ENCODE data around the gene KCNH1.

KCNH1 gene

DNA sequence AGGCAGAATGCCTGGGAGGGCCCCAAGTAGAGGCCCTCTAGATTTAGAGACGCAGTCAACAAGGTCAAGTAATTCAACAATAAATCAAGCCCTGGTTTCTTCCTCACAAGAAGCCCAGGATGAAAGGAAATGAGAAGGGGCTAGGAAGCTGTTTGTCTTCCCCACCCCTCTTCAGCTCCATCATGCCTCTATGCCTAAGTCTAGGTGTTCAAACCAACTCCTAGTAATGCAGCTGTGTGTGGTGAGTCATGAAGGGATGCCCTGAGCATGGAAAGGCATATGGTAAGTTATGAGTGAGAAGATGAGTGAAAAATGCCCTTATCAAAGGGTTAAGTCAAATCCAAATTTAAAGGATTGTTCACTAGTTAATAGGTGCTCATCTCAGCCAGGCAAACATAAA, 339.5 kb downstream of the KCNH1 start:
- H3K4me3 ChIP-seq (IDR thresholded peaks at IDR 0.05; ENCODE audit: insufficient read depth, low read depth, low read length), result no peak overlapping the region
- no peaks in the 10 kb centered on the region for H3K79me2 ChIP-seq (ENCODE audit: insufficient read depth, low read depth)
- no peaks in the 10 kb centered on the region for H3K27me3 ChIP-seq (ENCODE audit: insufficient read depth, low read depth)
- H2AFZ ChIP-seq (ENCODE audit: low read depth), result no peak overlapping the region
- H3K4me1 ChIP-seq (ENCODE audit: low read depth, poor library complexity, severe bottlenecking), result no peaks in the 10 kb centered on the region
- H3K36me3 ChIP-seq (ENCODE audit: insufficient read depth), result no peaks in the 10 kb centered on the region
- no peak overlapping the region for H3K4me2 ChIP-seq
- TF ChIP-seq, protein P1, sequence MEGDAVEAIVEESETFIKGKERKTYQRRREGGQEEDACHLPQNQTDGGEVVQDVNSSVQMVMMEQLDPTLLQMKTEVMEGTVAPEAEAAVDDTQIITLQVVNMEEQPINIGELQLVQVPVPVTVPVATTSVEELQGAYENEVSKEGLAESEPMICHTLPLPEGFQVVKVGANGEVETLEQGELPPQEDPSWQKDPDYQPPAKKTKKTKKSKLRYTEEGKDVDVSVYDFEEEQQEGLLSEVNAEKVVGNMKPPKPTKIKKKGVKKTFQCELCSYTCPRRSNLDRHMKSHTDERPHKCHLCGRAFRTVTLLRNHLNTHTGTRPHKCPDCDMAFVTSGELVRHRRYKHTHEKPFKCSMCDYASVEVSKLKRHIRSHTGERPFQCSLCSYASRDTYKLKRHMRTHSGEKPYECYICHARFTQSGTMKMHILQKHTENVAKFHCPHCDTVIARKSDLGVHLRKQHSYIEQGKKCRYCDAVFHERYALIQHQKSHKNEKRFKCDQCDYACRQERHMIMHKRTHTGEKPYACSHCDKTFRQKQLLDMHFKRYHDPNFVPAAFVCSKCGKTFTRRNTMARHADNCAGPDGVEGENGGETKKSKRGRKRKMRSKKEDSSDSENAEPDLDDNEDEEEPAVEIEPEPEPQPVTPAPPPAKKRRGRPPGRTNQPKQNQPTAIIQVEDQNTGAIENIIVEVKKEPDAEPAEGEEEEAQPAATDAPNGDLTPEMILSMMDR (conservative IDR thresholded peaks at IDR 0.05; ENCODE audit: low read depth, low read length), result no peak
- H4K20me1 ChIP-seq (ENCODE audit: insufficient read depth), result no peaks in the 10 kb centered on the region
- no peak overlapping the region for H3K9ac ChIP-seq
- H3K27ac ChIP-seq, result no peak overlapping the region

DNA sequence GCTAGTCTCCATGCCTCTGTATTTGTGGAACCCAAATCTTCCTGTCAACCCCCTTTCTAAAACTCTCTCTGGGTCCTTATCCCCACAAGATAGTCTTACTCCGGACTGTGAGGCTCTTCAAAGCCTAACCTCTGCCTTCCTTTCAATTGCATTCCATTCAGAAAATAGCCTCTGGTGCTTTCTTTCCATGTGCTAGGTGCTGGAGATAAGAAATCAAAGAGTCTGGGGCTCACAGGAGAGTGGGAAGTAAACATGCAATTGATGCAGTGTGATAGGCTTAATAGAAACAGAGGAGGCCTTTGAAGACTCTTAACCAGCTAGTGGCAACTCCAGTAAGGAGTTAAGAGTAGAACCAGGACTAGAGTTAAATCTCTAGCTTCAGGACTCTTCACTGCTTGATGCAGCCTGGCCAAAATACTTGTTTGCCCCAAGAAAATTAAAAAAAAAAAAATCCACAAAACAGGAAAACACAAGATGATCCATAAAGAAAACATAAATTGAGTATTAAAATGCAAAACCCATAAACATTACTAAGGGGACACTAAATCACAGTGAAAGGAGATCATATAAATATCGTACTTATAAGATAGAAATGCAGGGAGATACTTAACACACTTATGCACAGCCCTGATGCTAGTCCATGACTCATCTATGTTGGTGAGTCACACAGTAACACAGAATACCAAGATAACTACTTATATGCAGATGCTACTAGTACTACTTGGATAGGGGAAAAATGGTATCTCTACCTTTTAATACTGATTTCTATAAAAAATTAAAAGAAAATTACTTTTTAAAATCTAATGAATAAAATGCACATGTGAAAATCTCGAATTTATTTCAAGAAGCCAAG, 341.5 kb downstream of the KCNH1 start:
- H3K27ac ChIP-seq, result no peak overlapping the region

DNA sequence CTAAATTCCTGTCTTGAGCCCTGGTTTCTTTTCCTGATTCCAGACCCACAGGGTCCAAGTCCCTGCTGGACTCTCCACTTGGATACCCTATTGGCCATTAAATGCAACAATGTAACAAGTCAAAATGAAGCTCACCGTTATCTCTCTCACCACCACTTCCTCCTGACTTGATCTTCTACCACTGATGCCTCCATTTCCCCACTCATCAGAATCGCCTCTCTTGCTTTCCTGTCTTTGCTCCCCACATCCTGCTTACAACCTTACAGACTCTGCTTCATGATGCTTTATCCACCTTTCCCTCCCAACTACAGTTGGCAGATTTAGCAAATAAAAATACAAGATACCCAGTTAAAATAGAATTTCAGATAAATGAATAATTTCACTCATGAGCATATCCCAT, 343.8 kb downstream of the KCNH1 start:
- no peaks in the 10 kb centered on the region for H4K20me1 ChIP-seq (ENCODE audit: insufficient read depth)
- no peaks in the 10 kb centered on the region for H3K79me2 ChIP-seq (ENCODE audit: insufficient read depth, low read depth)
- no peak overlapping the region for H2AFZ ChIP-seq (ENCODE audit: low read depth)
- no peaks in the 10 kb centered on the region for H3K4me1 ChIP-seq (ENCODE audit: low read depth, poor library complexity, severe bottlenecking)
- no peak overlapping the region for H3K4me3 ChIP-seq (IDR thresholded peaks at IDR 0.05; ENCODE audit: insufficient read depth, low read depth, low read length)
- H3K27me3 ChIP-seq (ENCODE audit: insufficient read depth, low read depth), result no peaks in the 10 kb centered on the region
- TF ChIP-seq, protein P1 (conservative IDR thresholded peaks at IDR 0.05; ENCODE audit: low read depth, low read length), result no peak
- H3K9ac ChIP-seq, result no peak overlapping the region
- no peaks in the 10 kb centered on the region for H3K36me3 ChIP-seq (ENCODE audit: insufficient read depth)
- no peak overlapping the region for H3K4me2 ChIP-seq
- H3K27ac ChIP-seq, result no peak overlapping the region

More for the DNA sequence above, 341.5 kb downstream of the KCNH1 start:
- Histone ChIP-seq H3K9ac (no peak overlapping the region), H2AFZ (ENCODE audit: low read depth) (no peak overlapping the region), H3K36me3 (ENCODE audit: insufficient read depth) (no peaks in the 10 kb centered on the region), H3K27me3 (ENCODE audit: insufficient read depth, low read depth) (no peaks in the 10 kb centered on the region), H3K4me3 (IDR thresholded peaks at IDR 0.05; ENCODE audit: insufficient read depth, low read depth, low read length) (no peak overlapping the region), H3K4me1 (ENCODE audit: low read depth, poor library complexity, severe bottlenecking) (no peaks in the 10 kb centered on the region), H3K4me2 (no peak overlapping the region), H3K79me2 (ENCODE audit: insufficient read depth, low read depth) (no peaks in the 10 kb centered on the region), H4K20me1 (ENCODE audit: insufficient read depth) (no peaks in the 10 kb centered on the region)
- TF ChIP-seq, protein P1 (conservative IDR thresholded peaks at IDR 0.05; ENCODE audit: low read depth, low read length), result no peak

DNA sequence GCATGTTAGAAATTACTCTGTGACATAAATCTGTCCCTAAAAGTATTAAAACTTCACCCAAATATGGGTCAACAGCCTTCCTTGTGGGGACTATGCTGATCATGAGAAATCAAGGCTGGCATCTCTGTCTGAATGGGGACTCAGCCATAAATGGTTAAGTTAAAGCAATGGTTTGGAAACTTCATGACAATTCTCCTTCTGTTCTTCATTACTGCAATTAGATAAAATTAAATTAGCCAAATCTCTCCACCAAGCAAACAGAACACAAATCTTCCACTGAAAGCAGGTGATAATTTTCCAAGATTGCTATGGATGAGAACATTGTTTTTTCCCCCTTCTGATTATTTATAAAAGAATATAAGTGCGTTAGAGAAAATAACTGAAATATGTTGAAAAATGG, 346.1 kb downstream of the KCNH1 start:
- Histone ChIP-seq H4K20me1 (ENCODE audit: insufficient read depth) (no peaks in the 10 kb centered on the region), H3K4me3 (IDR thresholded peaks at IDR 0.05; ENCODE audit: insufficient read depth, low read depth, low read length) (no peak overlapping the region), H3K4me2 (no peak overlapping the region), H3K9ac (no peak overlapping the region), H3K4me1 (ENCODE audit: low read depth, poor library complexity, severe bottlenecking) (no peaks in the 10 kb centered on the region), H3K27ac (no peak overlapping the region), H2AFZ (ENCODE audit: low read depth) (no peak overlapping the region), H3K27me3 (ENCODE audit: insufficient read depth, low read depth) (no peaks in the 10 kb centered on the region), H3K79me2 (ENCODE audit: insufficient read depth, low read depth) (no peaks in the 10 kb centered on the region), H3K36me3 (ENCODE audit: insufficient read depth) (no peaks in the 10 kb centered on the region)
- TF ChIP-seq, protein P1 (conservative IDR thresholded peaks at IDR 0.05; ENCODE audit: low read depth, low read length), result no peak
